Measurements from ENCODE around the gene PNISR. TPM values are rescaled to one million over a fixed set of nuclear protein-coding genes. Genes with fewer than 3 reads are reported as not detected.

PNISR gene
- total RNA-seq, 1 experiment from 2014 or later, result 91.3 TPM

DNA sequence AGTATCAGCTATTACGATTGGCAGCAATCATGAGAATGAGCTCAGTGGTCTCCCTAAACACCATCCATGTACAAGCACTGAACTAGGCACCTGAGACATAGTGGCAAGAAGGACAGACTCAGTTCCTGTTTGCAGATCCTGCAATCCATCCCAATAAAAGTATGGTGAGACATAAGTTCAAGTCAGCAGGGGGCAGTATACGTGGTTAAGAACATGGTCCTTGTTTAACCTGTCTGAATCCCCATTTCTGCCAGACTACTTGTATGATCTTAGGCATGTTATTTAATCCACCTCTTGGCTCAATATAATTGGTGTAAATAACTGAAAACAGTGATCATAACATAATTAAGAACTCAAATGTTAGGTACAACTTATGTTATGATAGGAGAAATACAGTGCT lies 33.2 kb upstream of the PNISR start:
- ChIA-PET CTCF (no interaction called here), POLR2A (no interaction called here)
- ATAC-seq (peak; percentile 51; the same call in 1 of the 2 replicates), DNase-seq (ENCODE audit: low read depth, low spot score) (no peak)
- TF ChIP-seq TCF7L2 (IDR thresholded peaks at IDR 0.05; ENCODE audit: low read depth, low read length) (no peak), REST (IDR thresholded peaks at IDR 0.05; ENCODE audit: insufficient read depth in 1 of 2, low read depth in 2 of 2, low read length in 1 of 2) (no peak), POLR2AphosphoS5 (IDR thresholded peaks at IDR 0.05; ENCODE audit: low read depth, low read length) (no peak), SIN3A (IDR thresholded peaks at IDR 0.05; ENCODE audit: borderline replicate concordance, insufficient read depth, low read depth, low read length) (no peak), CTCF (IDR thresholded peaks at IDR 0.05) (peak; percentile 63)
- Histone ChIP-seq H3K9me3 (ENCODE audit: control insufficient read depth, insufficient read depth, low read depth, low read length) (no peaks in the 10 kb centered on the region), H3K36me3 (ENCODE audit: control insufficient read depth, insufficient read depth, low read length) (peaks cover 4% of the 10 kb centered on the region; the same call in 1 of the 2 replicates), H3K27ac (ENCODE audit: low read length) (no peak overlapping the region), H3K4me1 (ENCODE audit: control insufficient read depth, insufficient read depth, low read length) (no peaks in the 10 kb centered on the region; the same call in 1 of the 2 replicates), H3K27me3 (ENCODE audit: control insufficient read depth, insufficient read depth, low read length) (no peaks in the 10 kb centered on the region), H3K4me3 (ENCODE audit: low read depth in 2 of 2, low read length in 2 of 2) (no peak overlapping the region)
- in situ Hi-C loops (cut with HindIII; ENCODE audit: low pct_unique_long_range_greater_than_20kb, low sequenced_read_pairs), result no loop called here
- BruUV-seq (replicated peaks), result no TSS peak
- intact Hi-C loops (cut with micrococcal nuclease; ENCODE audit: unreplicated experiment), result no loop called here

DNA sequence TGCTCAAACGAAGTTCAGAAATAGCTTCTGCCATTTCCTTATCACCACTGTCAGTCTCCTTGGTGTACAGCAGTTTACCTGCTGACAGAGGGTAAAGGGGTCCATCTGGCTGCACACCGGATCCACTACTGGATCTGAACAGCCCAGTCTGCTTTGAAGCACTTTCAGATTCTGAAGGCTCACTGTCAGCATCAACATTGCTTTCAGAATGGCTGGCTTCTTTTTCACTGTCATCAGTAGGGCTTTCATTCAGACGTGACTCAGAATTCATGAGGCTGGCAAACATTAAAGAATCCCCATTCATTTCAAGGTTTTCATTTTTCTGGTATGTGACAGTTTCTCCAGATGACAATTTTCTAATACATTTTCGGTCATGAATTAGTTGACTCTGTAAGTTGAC lies 21.0 kb upstream of the PNISR start:
- in situ Hi-C loops (cut with HindIII; ENCODE audit: low pct_unique_long_range_greater_than_20kb, low sequenced_read_pairs), result no loop called here
- Histone ChIP-seq H3K4me3 (ENCODE audit: low read depth in 2 of 2, low read length in 2 of 2) (no peak overlapping the region), H3K27me3 (ENCODE audit: control insufficient read depth, insufficient read depth, low read length) (no peaks in the 10 kb centered on the region), H3K36me3 (ENCODE audit: control insufficient read depth, insufficient read depth, low read length) (no peaks in the 10 kb centered on the region), H3K9me3 (ENCODE audit: control insufficient read depth, insufficient read depth, low read depth, low read length) (no peaks in the 10 kb centered on the region), H3K4me1 (ENCODE audit: control insufficient read depth, insufficient read depth, low read length) (no peaks in the 10 kb centered on the region), H3K27ac (ENCODE audit: low read length) (no peak overlapping the region)
- CTCF ChIA-PET, result no interaction called here
- ATAC-seq (no peak), DNase-seq (ENCODE audit: low read depth, low spot score) (no peak)
- POLR2A ChIA-PET, result no interaction called here
- BruUV-seq (replicated peaks), result no TSS peak
- TF ChIP-seq REST (IDR thresholded peaks at IDR 0.05; ENCODE audit: insufficient read depth in 1 of 2, low read depth in 2 of 2, low read length in 1 of 2), result no peak
- TF ChIP-seq CTCF (IDR thresholded peaks at IDR 0.05), result no peak
- TF ChIP-seq TCF7L2 (IDR thresholded peaks at IDR 0.05; ENCODE audit: low read depth, low read length), result no peak
- no peak for TF ChIP-seq POLR2AphosphoS5 (IDR thresholded peaks at IDR 0.05; ENCODE audit: low read depth, low read length)
- no peak for TF ChIP-seq SIN3A (IDR thresholded peaks at IDR 0.05; ENCODE audit: borderline replicate concordance, insufficient read depth, low read depth, low read length)
- intact Hi-C loops (cut with micrococcal nuclease; ENCODE audit: unreplicated experiment), result no loop called here

Measured in Panc1 (cell line).